Right lobe of liver (tissue), 4 donors: ENCODE measurements around the gene CERS2.
"Not testable (repeated sequence)": the region's sequence is repeated elsewhere in the genome, so short reads cannot be mapped to it uniquely, and the experiment has no call there.

Experiments used
- CTCF ChIP-seq, 4 donors: fragments of 200-600 bp in 3 of 4; fragments of 450-650 bp in 1 of 4; IDR thresholded peaks; one replicate each; pipeline versions ENCODE4 v1.5.1 to v1.8.0; 2016 to 2022; ENCODE audit warnings: antibody characterized with exemption in 4 of 4, mild to moderate bottlenecking in 2 of 4
- POLR2A ChIP-seq: fragments of 450-650 bp; IDR thresholded peaks from one replicate; pipeline ENCODE4 v1.6.1; 2017; ENCODE audit warnings: antibody characterized with exemption, mild to moderate bottlenecking
- donor health status: DM: no; HTN: no; CAD: no.
- donor health status: DM: no; HTN: no; CAD: no.
- donor health status: DM: no; HTN: yes; CAD: no.

GRCh38 chr1:150928775-150929174, 45.9 kb downstream of the CERS2 start:
- not testable (repeated sequence) for TF ChIP-seq CTCF (IDR thresholded peaks at IDR 0.05); POLR2A
